Kidney (tissue), 14 donors: ENCODE results near the gene INTS1. TPM values are rescaled to one million over a fixed set of nuclear protein-coding genes. Genes with fewer than 3 reads are reported as not detected.

Experiments
- DNase-seq, 5 donors: peaks; one replicate each; pipeline ENCODE4 v3.0.0-alpha.2; 2013 to 2020
- FAIRE-seq: peaks from 2 replicates; lab custom pipeline; 2012; peaks lifted over from hg19 to GRCh38; lab: Jason Lieb, UNC
- H3K27ac ChIP-seq, 2 donors: one replicate each; pipeline ENCODE4 v1.7.0; 2013; ENCODE audit warnings: low read depth in 2 of 2, low read length in 2 of 2, inconsistent platforms in 1 of 2
- H3K27me3 ChIP-seq: one replicate; pipeline ENCODE4 v1.7.1; 2013; ENCODE audit warnings: low read length, inconsistent platforms; ENCODE audit not compliant: control insufficient read depth, insufficient read depth
- H3K36me3 ChIP-seq, 3 donors: one replicate each; pipeline versions ENCODE4 v1.7.0 to v1.7.1; 2013; ENCODE audit warnings: low read length in 3 of 3, control low read depth in 1 of 3, inconsistent platforms in 1 of 3; ENCODE audit not compliant: insufficient read depth in 3 of 3, control insufficient read depth in 2 of 3
- H3K4me1 ChIP-seq, 3 donors: one replicate each; pipeline versions ENCODE4 v1.7.0 to v1.7.1; 2013; ENCODE audit warnings: low read length in 3 of 3, inconsistent platforms in 1 of 3, low read depth in 1 of 3; ENCODE audit not compliant: control insufficient read depth in 2 of 3, insufficient read depth in 2 of 3
- H3K4me3 ChIP-seq, 3 donors: one replicate each; pipeline versions ENCODE4 v1.7.0 to v1.8.1; 2013; ENCODE audit warnings: low read length in 3 of 3, control low read depth in 1 of 3, inconsistent platforms in 1 of 3
- H3K9ac ChIP-seq, 3 donors: one replicate each; pipeline versions ENCODE4 v1.7.0 to v1.7.1; 2013; ENCODE audit warnings: low read length in 3 of 3, control low read depth in 1 of 3, inconsistent platforms in 1 of 3
- H3K9me3 ChIP-seq, 3 donors: one replicate each; pipeline versions ENCODE4 v1.7.0 to v1.7.1; 2013; ENCODE audit warnings: low read length in 3 of 3, control low read depth in 1 of 3, inconsistent platforms in 1 of 3; ENCODE audit not compliant: control insufficient read depth in 2 of 3, insufficient read depth in 1 of 3
- intact Hi-C: fragments of 100-400 bp; cut with DNase I; formaldehyde crosslinking; loops from one replicate; pipeline ENCODE4 v1.11.1; 2022
- polyA plus RNA-seq: library from polyadenylated mRNA; stranded (reverse); fragments of 350-450 nt; fragmentation: Illumina TruSeq; extraction: RNeasy Lipid Tissue Mini Kit (QIAGEN cat#74804); gene quantifications from one replicate; pipeline ENCODE4 v1.2.3, GENCODE V29; 2014; ENCODE audit warnings: low read depth, low replicate concordance; ENCODE audit not compliant: insufficient read depth
- total RNA-seq: library from RNA; stranded (reverse); fragmentation: NEBNext Ultra II Directional; extraction: Animal tissue kit (Norgen Biotek cat#: 25700); gene quantifications from one replicate; pipeline ENCODE4 v1.2.1, GENCODE V29; 2021
- TF ChIP-seq, protein P1 (sequence below): IDR thresholded peaks from 3 replicates; pipeline ENCODE4 v1.5.1; 2012; ENCODE audit warnings: mild to moderate bottlenecking, moderate library complexity, borderline replicate concordance; ENCODE audit not compliant: insufficient read depth; ENCODE audit errors: extremely low read depth
- donor health status: control.
- donor health status: control.
- donor health status: control.
- donor health status: control.
- donor health status: control.
- donor health status: DM: yes; HTN: yes; CAD: no.
- donor health status: Normal renal cell carcinoma (clear cell type).

INTS1 gene
- total and polyA plus RNA-seq, 2 donors from 2014 or later = 62.8 to 91.3 TPM

DNA sequence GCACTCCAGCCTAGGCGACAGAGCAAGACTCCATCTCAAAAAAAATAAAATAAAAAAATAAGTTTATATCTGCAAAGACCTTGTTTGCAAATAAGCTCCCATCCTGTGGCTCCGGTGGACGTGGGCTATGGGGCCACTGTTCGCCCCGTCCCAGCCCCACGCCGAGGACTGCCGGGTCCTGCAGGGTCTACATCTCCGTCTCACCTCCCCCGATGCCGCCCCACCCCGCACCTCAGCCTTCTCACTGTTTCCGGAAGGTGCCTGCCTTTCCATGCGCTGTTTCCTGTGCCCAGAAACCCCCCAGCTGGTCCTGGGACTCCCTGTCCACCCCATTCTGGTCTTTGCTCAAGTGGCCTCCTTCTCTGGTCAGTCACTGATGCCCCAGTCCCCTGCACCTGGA is 5.0 kb upstream of the INTS1 start:
- DNase-seq = no peak
- Histone ChIP-seq H3K9me3 (no peaks in the 10 kb centered on the region), H3K9ac (no peak overlapping the region), H3K27ac (no peak overlapping the region), H3K36me3 (no peaks in the 10 kb centered on the region), H3K27me3 (no peaks in the 10 kb centered on the region), H3K4me3 (no peak overlapping the region), H3K4me1 (no peaks in the 10 kb centered on the region)
- intact Hi-C loops = no loop called here
- no peak for FAIRE-seq
- TF ChIP-seq, protein P1, sequence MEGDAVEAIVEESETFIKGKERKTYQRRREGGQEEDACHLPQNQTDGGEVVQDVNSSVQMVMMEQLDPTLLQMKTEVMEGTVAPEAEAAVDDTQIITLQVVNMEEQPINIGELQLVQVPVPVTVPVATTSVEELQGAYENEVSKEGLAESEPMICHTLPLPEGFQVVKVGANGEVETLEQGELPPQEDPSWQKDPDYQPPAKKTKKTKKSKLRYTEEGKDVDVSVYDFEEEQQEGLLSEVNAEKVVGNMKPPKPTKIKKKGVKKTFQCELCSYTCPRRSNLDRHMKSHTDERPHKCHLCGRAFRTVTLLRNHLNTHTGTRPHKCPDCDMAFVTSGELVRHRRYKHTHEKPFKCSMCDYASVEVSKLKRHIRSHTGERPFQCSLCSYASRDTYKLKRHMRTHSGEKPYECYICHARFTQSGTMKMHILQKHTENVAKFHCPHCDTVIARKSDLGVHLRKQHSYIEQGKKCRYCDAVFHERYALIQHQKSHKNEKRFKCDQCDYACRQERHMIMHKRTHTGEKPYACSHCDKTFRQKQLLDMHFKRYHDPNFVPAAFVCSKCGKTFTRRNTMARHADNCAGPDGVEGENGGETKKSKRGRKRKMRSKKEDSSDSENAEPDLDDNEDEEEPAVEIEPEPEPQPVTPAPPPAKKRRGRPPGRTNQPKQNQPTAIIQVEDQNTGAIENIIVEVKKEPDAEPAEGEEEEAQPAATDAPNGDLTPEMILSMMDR = no peak

DNA sequence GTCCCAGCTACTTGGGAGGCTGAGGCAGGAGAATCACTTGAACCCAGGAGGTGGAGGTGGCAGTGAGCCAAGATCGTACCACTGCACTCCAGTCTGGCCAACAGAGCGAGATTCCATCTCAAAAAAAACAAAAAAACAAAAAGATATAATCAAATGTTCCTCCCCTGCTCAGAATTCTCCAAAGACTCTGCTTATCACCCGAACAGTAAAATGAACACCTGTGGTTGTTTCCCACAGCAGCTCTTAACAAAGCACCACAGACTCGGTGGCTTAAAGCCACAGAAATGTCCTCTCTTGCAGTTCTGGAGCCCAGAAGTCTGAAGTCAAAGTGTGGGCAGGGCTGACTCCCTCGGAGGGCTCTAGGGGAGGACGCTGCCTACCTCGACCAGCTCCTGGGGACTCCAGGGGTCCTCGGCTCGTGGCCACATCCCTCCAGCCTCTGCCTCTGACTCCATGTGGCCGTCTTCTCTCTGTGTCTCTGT is 4.1 kb upstream of the INTS1 start:
- FAIRE-seq (no peak), DNase-seq (no peak)
- no peak overlapping the region for H3K27ac ChIP-seq
- no peaks in the 10 kb centered on the region for H3K9me3 ChIP-seq
- H3K4me1 ChIP-seq = peaks cover 0 to 3% (median 2%) of the 10 kb centered on the region in 3 donors
- no peak overlapping the region for H3K4me3 ChIP-seq
- no peaks in the 10 kb centered on the region for H3K36me3 ChIP-seq
- no peaks in the 10 kb centered on the region for H3K27me3 ChIP-seq
- no peak overlapping the region for H3K9ac ChIP-seq
- TF ChIP-seq, protein P1 = no peak
- intact Hi-C loops = no loop called here

DNA sequence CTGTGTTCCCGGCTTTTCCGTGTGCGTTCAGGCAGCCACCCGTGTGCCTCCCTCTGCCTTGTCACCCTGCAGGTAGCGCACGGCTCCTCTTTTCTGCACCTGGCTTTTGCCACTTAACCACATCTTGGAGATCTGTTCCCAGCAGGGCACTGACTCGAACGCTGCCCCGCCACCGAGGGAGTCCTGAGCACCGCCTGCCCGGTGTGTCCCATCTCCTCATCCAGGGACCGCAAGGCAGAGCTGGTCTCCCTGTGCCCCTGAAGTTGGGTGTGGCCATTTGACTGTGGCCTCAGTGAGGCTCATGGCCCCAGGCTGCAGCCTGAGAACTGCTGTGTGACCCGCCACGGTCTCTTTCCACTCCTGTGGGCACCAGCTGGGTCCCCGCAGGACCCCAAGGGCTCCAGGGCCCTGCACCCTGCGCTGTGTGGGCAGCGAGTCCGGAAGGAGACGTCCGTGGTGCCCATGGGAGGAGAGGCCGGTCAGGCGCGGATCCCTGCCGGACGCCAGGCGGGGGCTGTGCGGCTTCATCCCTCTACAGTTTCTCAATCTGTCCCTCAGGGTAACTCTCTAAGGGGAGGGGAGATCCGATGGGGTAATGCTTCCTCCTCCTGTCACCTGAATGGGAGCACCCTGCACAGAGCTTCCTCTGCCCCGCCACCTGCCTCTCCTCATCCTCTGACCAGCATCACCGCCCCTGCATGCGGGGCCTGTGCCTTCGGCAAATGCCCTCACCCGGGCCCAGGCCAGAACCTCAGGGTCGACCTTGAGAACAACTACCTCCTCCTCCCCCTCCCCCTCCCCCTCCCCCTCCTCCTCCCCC is 1.8 kb upstream of the INTS1 start:
- Histone ChIP-seq H3K4me3 (no peak overlapping the region), H3K9ac (peak overlapping the region in 1 of 3 donors; percentile 34), H3K4me1 (peaks cover 0 to 7% (median 5%) of the 10 kb centered on the region in 3 donors), H3K27ac (peak overlapping the region; percentile 51 to 56), H3K27me3 (no peaks in the 10 kb centered on the region), H3K9me3 (no peaks in the 10 kb centered on the region), H3K36me3 (peaks cover 0 to 11% (median 3%) of the 10 kb centered on the region in 3 donors)
- intact Hi-C loops = no loop called here
- FAIRE-seq (no peak), DNase-seq (peak; percentile 44 to 87 (median 55))
- TF ChIP-seq, protein P1 = no peak
